Epithelial cell of esophagus (primary cell): ENCODE data around the gene DNAJB6.
A peak's percentile ranks its signal among the peaks of the same experiment; 100 is the strongest.

ENCODE experiments used
- DNase-seq: peaks from one replicate; pipeline ENCODE4 v3.0.0; 2010; ENCODE audit warnings: low read depth
- H3K4me3 ChIP-seq: 2 replicates; pipeline ENCODE4 v1.5.1; 2011; ENCODE audit warnings: mild to moderate bottlenecking, low read length, control low read depth
- TF ChIP-seq, protein P1 (sequence below): IDR thresholded peaks from 2 replicates; pipeline ENCODE4 v1.5.1; 2011; ENCODE audit warnings: low read depth, mild to moderate bottlenecking, low read length, control low read depth, inconsistent platforms; ENCODE audit not compliant: insufficient read depth; ENCODE audit errors: missing control alignments

The DNAJB6 gene

DNA sequence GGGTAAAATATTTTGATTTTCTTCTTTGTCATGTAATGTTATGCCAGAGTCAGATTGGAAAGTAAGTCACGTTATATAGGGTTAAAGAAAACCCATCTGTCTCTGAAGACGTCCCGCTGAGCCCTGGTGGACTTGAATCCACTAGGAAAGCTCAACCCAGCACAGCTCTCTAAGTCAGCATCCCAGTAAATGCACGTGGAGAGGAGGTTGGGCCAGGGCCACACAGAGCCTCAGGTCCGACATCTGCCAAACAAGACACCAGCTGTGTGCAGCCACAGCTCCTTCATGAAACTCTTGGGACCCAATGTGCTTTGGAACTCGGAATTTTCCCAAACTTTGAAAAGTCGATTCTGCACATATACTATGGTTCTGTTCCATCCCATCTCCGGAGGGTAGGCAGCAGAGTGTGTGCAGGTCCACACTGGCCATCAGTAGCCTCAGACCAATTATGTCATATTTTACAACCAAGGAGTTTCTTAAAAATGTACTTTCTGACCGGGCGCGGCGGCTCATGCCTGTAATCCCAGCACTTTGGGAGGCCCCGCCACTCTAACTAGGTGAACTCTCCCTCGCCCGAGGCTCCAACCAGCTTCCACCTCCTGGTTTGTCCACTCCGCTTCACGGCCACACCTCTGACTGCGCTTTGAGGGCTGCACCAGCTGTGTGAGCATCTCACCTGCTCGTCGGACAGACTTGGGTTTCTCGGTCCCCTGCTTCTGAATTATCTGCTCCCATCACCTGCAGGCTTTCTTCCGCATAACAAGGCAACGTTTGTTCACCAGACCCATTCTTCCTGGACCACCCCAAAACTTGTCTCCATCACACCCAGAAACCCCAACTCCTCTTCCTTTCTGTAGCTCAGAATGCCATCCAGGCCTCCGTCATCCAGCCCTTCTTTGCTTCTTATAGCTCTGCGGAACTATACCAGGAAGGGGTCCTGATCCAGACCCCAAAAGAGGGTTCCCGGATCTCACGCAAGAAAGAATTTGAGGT lies 29.7 kb upstream of the DNAJB6 start:
- DNase-seq = no peak
- TF ChIP-seq, protein P1, sequence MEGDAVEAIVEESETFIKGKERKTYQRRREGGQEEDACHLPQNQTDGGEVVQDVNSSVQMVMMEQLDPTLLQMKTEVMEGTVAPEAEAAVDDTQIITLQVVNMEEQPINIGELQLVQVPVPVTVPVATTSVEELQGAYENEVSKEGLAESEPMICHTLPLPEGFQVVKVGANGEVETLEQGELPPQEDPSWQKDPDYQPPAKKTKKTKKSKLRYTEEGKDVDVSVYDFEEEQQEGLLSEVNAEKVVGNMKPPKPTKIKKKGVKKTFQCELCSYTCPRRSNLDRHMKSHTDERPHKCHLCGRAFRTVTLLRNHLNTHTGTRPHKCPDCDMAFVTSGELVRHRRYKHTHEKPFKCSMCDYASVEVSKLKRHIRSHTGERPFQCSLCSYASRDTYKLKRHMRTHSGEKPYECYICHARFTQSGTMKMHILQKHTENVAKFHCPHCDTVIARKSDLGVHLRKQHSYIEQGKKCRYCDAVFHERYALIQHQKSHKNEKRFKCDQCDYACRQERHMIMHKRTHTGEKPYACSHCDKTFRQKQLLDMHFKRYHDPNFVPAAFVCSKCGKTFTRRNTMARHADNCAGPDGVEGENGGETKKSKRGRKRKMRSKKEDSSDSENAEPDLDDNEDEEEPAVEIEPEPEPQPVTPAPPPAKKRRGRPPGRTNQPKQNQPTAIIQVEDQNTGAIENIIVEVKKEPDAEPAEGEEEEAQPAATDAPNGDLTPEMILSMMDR = no peak
- H3K4me3 ChIP-seq = no peak overlapping the region

DNA sequence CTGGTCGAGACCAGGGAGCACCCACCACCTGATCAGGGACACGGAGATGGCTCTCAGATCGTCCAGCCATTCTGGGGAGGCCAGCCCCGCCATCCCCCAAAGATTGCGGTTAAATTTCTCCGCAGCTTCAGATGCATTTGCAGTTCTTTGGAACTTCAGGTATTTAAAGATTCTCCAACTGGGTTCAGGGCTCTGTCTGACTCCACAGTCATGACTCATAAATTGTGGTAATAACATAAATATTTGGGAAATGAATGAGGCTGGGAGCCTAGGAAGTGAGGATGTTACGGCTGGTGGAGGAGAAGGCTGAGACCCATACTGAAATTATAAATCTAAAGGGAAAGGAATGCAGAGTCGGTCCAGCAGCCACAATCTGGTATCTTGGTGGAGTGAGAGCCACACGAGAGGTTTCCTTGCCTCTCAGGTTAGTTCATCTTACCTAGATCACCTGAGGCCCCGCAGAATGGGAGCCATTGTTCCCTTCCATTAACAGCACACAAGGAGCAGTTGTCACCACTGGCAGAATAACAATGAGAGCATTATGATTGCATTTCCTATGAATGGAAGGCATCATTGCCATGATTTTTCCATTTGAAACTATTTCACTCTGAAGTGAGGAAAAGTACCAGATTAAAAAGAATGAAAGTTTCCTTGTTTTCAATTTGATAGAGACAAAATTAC lies 26.7 kb upstream of the DNAJB6 start:
- H3K4me3 ChIP-seq = no peak overlapping the region
- TF ChIP-seq, protein P1 = no peak
- peak; percentile 90 for DNase-seq

DNA sequence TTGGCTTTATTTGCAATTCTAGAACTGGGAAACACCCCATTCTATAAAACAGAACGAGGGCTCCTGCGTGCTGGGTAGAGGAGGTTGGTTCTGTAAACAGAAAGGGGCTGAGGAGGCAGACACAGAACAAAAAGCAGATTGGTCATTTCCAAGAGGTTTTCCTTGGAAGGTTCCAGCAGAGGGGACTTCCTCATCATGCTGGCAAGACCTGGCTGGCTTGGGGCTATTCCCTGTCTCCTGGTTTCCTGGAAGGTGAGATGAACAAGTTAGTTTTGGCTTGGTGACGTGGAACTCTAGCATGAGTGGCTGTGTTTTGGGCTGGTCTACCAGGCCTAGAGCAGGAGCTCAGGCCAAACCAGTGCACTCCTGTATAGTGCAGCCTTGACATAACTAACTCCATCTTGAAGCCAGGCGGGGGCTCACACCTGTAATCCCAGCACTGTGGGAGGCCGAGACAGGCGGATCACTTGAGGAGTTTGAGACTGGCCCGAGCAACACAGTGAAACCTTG lies 26.1 kb upstream of the DNAJB6 start:
- peak; percentile 75 for DNase-seq
- TF ChIP-seq, protein P1 = no peak

DNA sequence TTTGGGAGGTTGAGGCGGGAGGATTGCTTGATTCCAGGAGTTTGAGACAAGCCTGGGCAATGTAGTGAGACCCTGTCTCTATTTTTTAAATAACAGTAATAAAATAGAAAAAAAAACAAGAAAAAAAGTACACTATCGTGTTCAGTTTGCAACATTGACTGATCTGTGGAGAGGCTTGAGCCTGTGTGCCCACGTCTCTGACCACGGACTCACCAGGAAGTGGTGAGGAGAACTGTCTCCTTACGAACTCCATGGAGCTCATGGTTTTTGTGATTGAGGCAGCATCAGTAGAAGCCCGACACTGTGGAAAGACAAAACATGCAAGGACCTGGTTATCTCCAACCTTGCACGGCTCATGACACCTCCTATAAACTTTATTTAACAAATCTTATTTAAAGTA lies 23.9 kb upstream of the DNAJB6 start:
- no peak for DNase-seq
- TF ChIP-seq, protein P1 = no peak
- no peak overlapping the region for H3K4me3 ChIP-seq

More for the DNA sequence above, 26.1 kb upstream of the DNAJB6 start:
- no peak overlapping the region for H3K4me3 ChIP-seq

DNA sequence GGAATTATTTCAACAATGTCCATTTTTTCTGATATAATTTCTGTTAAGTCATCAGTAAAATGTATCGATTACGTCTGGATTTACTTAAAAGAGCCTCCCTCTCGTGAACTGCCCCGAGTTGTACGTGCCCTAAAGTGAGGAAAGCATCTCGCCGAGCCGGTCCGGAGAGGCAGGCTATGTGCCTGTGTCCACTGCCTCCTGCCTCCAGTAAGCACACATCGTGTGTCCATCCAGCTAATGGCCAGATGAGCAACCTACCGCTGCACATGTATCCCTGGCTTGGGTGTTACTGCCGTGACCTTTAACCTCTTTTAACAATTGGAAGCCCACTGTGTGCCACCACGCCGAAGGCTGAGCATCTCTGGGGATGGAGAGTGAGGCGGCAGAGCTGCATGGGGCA lies 23.2 kb upstream of the DNAJB6 start:
- TF ChIP-seq, protein P1 = no peak
- H3K4me3 ChIP-seq = no peak overlapping the region
- no peak for DNase-seq

DNA sequence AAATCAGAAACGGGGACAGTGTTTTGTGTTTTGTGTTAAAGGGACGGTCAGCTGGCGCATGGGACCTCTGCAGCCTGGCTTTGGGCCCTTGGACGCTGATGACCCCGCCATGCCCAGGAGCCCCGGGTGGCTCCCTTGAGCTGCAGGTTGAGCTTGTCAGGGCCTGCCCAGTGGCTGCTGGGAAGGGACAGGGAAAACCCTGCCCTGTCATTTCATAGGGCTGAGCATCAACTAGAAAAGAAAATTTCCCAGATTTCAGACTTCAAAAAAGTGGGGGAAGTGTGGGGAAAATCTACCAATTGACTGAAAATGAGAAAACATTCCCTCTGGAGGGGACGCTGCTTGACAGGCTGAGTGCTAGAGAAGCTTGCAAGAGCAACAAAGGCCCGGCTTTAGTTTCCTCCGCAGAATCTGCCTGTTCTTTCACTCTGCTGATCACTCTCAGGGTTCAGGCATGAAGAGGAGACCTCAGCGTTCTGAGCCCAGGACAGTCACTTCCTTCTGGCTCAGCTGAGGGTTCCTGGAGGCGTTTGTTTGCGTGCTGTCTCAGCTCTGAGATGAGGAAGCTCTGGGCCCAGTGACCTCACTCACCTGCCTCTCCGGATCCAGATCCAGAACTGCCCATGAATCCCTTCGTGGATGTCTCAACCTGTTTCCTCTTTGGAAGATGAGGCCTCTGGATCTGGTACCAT lies 18.6 kb upstream of the DNAJB6 start:
- peak; percentile 92 for DNase-seq
- TF ChIP-seq, protein P1 = no peak
- H3K4me3 ChIP-seq = no peak overlapping the region
